NCI-H446 treated with DMSO at 0.1 percent for 48 hours (cell line): ENCODE data around the gene ATP2B2.
"Not testable (repeated sequence)": the region's sequence is repeated elsewhere in the genome, so short reads cannot be mapped to it uniquely, and the experiment has no call there.

Experiments
- DNase-seq: peaks from one replicate; lab custom pipeline; 2025; lab: John Stamatoyannopoulos, UW

The ATP2B2 gene

DNA sequence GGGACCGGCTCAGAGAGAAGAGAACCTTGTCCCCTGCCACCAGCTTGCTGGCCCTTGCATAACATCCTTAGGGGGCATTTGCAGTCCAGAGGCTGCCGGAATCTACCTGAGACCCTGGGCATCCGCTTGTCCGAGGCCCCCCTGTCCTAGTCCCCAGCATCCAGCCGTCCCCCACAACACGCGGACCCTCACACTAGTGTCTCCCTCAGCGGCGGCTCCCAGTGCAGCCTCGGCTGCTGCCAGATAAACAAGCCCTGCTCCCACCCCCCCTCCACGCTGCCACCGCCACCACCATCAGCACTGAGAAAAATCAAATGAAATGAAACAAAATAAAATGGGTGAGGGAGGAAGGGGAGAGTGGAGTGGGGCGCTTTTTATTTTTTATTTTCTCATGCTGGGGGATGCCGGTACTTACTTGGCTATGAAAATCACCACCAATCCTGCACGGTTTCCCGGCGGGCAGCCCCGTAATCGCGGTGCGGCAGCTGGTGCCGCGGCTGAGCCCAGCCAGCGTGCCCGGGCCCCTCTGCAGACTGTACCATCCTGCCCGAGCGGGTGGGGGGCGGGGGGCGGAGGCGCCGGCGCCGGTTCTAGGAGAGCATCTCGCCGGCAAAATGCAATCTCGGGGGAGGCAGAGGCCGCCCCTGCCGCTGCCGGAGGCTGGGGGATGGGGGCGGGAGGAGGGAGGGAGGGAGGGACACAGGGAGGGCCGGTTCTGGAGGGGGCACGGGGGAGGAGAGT lies at the start of gene ATP2B2:
Gene ATP2B2 (minus strand): TSS at position 537 of the 741 bp plus-strand sequence. CDS start 56,043 bp downstream, outside the sequence.
- peak; percentile 1 for DNase-seq

DNA sequence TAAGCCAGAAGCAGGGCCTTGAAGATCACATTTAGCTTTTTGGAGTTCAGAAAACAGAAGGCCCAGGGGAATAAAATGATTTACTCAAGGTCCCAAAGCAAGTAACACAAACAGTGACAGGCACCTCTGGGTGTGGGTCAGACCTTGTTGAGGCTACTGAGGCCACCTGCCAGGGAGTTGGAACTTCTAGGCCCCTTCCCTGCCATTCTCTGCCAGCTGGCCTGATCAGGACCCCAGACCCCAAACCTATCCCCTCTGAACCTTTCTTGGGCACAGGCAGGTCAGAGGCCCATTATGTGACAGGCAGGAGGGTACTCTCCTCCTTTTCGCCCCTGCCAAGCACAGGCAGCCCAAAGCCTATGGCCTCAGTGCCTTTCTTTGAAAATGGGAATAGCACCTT lies 49.4 kb upstream of the ATP2B2 start:
- no peak for DNase-seq

DNA sequence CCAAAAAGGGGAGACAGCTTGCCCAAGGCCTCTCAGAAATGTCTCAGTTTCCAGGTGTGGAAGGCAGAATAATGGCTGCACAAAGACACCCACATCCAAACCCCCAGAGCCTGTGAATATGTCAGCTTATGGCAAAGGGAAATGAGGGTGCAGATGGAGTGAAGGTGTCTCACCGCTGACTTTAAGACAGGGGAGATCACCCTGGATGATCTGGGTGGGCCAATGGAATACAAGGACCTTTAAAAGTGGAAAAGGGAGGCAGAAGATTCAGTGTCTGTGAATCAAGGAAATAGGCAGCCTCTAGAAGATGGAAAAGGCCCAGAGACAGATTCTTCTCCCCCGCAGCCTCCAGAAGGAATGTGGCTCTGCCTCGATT lies 48.8 kb upstream of the ATP2B2 start:
- no peak for DNase-seq

DNA sequence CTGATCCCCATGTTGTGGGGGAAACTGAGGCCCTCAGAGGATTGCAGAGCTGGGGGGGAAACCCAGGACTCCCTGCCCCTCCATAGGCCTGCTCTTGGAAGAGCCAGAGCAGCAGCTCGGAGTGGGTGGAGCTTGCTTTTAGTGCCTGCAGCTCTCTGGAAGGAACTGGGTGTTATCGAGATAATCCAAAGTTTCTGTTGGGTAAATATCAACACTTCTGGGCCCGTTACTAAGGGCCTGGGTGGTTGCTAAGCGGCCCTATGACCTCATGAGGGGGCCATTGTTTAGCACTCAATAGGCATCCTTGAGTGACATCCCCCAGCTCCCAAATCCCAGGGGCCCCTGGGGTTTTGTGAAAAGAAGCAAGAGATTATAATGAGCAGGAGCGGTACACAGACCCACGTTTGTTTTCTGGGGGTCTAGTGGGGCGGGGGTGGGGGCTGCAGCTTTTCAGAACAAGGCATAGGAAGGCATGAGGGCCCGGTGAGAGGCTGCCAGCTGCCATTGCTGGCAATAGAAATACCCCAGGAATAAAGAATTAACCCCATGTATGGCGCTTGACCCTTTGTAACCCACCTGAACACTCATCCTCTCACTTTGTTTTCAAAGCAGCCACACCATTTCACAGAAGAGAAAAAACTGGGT lies 48.3 kb upstream of the ATP2B2 start:
- no peak for DNase-seq

DNA sequence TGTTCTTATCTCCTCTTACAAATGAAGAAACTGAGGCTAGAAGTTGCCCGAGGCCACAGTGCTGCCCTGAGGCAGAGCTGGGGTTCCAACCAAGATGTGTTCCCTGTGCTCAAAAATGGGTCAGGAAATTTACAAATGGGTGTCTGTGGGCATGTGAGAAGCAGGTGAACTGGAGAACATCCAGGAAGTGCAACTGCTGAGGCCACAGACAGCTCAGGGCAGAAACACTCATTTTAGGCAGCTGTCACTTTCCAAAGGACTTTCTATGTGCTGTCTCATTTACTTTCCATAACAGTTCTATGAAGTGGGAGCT lies 47.2 kb upstream of the ATP2B2 start:
- DNase-seq, result no peak

DNA sequence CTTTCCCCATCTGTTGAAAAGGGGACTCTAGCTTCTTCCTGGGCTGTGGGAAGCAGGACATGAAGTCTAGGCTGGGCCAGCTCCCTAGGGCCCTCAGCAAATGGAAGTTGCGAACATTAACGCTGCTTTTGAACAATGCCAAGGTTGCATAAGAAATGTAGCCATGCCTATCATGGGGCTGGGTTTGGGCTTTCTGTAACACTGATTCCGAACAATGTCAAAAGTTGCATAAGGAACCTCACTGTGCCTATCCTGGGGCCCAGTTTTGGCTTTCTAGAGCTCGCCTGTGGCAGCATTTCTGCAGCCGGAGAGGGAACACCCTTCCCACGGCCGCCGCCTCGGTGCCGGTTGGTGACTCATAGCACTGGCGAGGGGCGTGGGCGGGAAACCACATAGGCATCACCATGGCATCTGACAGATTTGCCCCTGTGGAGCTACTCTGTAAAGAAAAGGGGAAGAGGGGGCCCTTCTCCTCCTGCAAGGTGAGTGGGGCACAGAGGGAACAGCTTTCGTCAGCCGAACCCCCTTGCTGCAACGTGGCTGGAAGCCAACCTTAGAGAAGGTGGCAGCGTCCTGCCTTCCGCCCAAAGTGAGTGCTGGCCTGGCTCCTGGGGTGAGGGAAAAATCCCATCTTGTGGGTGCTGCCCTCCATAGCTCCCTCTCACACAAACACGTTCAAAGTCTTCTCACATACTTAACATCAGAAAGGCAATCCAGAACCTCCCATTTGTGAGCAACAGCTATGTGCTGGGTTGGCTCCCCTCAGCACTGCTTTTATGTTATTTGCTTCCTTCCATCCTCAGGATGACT lies 46.6 kb upstream of the ATP2B2 start:
- DNase-seq, result no peak

DNA sequence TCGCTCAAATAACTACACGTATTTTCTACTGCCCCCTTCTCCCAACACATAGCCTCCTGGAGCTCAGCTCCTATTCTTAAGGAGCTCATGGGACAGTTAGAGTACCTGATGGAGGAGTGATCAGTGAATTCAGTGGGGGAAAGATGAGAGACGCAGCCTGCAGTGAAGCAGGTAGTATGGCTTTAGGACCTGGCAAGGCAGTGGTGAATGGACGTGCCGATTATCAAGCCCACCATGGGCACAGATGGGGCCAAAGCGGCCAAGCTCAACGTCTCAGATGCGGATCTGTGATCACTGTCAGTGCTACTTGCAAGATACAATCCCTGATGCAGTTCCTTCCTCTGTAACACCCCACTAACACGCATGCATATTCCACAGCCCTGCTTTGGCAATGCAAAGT lies 45.8 kb upstream of the ATP2B2 start:
- DNase-seq, result no peak

DNA sequence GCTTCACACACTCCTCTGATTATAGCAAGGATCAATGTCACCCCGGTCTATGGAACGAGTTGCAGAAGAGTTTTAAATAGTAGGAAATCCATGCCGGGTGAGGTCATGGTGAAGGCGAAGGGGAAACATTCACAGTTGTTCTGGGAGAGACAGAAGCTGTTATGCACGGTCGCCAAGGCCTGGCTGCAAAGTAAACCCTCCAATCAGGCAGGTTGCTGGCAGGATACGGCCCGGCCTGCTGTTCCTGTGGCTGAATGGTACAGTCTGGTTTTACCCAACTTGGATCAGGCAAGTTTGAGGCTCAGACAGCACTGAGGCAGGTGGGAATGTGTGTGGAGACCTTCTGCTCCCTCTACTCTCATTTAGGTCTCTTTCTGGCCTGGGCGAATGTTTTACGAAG lies 45.3 kb upstream of the ATP2B2 start:
- no peak for DNase-seq

DNA sequence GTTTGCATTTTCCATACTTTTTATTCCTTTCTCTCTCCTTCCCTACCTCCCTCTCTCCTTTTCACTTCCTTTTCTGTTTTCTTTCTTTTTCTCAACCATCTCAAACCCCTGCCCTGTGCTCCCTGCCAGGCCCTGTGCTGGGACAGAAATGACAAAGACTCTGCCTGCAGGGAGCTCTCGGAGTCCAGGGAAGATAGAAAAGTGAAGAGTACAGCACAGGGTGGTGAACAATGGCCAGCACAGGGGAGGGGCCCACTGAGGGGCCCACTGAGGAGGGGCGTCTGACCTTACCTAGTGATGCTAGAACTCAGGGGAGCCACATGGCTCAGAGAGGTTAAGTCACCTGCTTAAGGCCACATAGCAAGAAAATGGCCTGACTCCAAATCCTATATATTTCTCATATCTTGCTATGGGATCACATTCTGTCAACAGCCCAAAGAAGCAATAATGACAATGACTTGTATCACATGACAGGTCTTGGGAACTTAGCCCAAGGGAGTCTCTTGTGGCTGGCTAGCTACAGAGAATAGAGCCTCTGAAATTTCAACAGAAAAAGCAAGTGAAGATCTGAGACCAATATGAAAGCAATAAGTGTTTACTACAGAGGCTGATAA lies 44.3 kb upstream of the ATP2B2 start:
- no peak for DNase-seq

DNA sequence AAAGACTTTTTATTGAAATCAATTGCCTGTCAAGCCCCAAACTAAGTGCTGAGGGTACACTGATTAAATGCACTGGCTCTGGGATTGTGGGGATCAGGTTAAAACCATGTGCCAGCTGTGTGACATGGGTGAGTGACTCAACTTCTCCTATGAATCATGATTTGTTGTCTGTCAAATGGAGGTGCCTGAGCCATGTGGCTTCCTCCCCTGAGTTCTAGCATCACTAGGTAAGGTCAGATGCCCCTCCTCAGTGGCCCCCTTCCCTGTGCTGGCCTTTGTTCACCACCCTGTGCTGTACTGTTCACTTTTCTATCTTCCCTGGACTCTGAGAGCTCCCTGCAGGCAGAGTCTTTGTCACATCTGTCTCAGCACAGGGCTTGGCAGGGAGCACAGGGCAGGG lies 43.6 kb upstream of the ATP2B2 start:
- DNase-seq, result no peak

DNA sequence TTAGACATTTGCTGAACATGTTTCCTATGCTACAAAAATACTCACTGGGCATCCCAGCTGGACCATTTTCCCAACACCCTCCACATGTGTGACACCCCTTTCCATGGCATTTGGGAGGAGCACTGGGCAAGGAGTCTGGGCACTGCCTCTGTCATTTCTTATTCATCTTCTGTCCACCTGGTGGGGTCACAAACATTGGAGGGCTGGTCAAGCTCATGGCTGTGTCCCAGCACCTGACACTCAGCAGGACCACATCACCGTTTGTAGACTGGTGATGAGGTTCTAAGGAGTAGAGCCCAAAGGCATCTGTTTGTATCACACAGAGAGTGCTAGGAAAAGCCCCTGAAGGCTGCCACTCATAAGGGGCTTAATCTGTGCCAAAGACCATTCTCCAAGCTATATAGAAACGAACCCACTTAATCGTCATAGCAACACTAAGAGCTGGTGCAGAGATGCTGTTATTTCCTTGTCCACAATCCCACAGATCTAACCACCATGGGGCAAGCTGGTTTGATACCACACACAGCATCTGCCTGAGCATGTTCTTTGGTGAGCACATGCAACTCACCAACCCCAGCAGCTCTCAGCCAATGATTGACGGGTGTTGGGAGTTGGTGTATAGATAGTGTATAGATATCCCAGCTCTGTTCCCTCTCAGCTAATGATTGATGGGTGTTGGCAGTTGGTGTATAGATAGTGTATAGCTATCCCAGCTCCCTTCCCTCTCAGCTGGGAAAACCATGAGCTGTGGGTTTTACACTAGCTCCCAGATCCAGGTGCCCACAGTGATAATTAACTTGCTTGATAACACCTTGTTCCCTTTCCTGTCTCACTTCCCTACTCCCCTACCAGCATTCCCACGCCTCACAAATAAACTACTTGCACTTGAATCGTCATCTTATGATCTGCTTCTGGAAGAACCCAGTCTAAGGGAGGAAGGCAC lies 42.7 kb upstream of the ATP2B2 start:
- DNase-seq, result no peak

DNA sequence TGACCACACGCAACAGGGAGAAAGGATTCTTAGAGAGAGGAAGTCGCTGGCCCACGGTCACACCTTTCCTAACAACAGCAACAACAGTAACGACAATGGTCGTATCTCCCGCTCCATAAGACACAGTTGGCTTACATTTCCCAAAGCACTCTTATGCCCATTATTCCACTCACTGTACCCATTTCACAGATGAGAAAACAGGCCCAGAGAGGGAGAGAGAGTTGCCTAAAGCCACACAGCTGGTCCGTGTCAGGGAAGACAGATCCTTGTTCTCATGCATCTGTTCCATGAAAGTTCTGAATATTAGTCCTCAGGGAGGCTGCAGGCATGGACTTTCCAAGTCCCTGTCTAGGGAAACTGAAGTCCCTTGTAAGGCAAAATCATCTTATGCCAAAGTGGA lies 42.0 kb upstream of the ATP2B2 start:
- no peak for DNase-seq

DNA sequence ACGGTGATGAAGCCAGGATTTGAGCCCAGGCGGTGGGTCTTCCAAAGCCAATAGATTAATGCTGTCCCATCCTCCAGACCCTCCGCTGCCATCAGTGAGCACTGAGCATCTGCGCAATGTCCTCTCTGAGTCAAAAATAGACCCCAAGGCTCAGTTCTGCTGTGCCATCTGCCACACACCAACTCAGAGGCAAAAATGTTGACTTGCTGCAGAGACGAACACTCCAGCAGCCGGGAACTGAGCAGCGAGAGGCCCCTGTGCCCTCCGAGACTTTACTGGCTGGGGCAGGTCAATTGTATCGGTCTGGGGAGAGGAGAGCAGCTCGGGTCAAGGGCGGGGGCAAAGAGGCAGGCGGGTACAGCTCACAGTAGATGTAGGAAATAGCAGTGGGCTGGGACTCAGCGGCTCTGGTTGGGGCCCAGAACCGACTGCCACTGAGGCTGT lies 41.5 kb upstream of the ATP2B2 start:
- no peak for DNase-seq

DNA sequence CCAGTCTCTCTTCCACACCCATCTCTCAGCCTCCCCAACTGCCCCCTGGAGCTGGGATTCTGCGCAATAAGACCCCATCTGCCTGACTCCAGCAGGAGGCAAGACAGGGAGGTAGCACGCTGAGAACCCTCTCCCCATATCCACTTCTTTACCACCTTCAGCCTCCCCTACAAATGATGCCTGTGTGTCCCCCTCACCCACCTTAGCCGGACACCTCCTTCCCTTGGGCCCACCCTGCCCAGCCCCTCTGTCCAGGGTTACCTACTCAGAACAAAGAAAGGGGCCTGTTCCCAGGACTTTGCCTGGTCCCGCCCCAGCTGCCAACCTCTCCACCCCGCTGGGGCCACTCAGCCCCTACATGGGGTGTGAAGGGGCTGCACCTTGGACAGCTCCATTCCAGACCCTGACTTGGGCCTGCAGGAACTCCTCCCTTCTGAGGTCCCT lies 40.8 kb upstream of the ATP2B2 start:
- no peak for DNase-seq

DNA sequence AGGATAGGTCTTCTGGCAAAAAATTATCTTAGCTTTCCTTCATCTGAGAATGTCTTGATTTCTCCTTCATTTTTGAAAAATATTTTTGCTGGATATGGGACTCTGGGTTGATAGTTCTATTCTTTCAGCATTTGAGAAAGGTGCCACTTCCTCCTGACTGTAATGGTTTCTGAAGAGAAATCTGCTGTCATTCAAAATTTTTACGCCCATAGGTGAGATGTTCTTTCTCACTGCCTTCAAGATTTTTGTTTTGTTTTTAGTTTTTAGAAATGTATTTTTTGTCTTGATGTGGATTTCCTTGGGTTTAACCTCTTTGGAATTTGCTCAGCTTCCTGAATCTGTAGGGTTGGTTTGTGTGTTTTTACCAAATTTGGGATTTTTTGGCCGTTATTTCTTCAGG lies 37.1 kb upstream of the ATP2B2 start:
- DNase-seq, result no peak

DNA sequence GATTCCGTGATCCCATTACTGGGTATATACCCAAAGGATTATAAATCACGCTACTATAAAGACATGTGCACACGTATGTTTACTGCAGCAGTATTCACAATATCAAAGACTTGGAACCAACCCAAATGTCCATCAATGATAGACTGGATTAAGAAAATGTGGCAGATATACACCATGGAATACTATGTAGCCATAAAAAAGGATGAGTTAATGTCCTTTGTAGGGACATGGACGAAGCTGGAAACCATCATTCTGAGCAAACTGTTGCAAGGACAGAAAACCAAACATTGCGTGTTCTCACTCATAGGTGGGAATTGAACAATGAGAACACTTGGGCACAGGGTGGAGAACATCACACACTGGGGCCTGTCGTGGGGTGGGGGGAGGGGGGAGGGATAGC lies 35.0 kb upstream of the ATP2B2 start:
- not testable (repeated sequence) for DNase-seq

DNA sequence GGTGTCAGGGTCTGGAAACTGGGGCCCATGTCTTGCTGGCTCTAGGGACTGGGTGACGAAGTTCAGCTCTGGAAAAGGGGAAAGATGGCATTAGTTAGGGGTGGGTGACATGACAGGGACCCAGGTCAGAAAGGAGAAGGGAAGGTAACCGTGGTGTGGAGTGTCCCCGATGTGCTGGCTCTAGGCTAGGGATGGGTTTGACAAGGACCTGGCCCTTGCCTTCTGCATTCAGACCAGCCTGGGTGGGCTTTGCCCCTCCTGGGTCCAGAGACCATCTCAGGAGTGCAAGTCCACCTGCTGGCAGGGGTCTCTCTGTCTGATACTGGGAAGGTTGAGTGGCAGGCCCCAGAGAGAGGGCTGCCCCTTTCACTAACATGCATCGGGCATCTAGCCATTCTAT lies 28.7 kb upstream of the ATP2B2 start:
- DNase-seq, result no peak

DNA sequence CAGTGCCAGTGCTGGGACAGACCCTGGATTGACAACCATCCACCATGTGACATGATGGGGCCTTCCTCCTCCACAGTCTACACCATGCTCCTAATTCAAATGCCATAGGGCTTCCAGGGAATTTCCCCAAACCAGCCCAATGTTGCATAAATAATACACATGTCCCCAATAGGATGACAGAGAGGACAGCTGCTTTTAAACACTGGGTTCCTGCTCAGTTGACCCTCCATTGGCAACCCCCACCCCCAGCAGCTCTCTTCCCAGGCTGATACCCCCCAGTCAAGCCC lies 28.3 kb upstream of the ATP2B2 start:
- no peak for DNase-seq

DNA sequence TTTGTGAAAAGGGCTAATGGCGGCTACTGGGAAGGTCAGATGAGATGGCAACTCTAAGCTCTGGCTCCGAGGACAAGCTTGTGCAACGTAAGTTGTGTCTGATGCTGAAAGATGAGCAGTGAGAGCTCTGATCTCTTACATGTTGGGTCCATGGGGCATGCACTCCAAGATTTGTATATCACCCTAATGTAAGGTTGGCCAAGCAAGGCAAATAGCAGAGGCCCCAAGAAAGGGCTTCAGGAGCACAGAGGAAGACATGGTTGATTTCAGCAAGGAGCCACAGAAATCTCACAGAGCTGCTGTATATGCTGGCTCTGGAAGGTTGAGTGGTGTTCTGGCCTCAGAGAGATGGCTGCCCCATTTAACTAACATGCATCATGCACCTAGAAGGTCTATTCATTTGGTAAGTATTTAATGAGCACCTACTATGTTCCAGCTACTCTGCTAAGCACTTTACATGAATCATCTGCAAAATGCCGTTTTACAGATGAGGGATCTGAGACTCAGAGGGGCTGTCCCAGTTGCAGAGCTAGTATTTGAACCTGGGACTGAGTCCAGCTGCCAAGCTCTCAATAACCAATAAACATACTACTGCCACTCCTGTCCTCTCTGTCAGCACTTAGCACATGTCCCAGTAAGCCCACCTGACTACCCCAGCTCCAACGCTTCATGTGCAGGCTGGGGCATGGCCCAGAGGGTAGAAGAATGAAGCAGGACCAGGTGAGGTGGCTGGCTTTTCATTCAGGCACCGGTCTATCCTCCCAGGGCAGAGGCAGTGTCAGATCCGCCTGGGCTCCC lies 27.8 kb upstream of the ATP2B2 start:
- DNase-seq, result no peak

DNA sequence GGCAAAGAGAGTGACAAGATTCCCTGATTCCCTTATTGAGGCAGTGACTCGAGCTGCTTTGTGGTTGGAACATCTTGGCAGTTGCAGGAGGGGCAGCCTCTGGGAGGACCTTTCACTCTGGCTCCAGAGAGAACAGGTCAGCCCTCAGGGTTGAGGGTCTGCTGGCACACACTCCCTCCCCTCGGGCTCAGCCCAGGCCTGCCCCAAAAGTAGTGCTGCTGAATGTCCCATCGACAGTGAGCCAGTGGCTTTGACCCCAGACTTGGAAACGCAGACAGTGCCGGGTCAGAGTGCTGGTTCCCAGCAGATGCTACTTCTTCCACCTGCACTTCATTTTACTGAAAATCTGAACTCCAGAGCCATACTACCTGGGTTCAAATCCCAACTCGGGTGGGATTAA lies 25.6 kb upstream of the ATP2B2 start:
- no peak for DNase-seq

DNA sequence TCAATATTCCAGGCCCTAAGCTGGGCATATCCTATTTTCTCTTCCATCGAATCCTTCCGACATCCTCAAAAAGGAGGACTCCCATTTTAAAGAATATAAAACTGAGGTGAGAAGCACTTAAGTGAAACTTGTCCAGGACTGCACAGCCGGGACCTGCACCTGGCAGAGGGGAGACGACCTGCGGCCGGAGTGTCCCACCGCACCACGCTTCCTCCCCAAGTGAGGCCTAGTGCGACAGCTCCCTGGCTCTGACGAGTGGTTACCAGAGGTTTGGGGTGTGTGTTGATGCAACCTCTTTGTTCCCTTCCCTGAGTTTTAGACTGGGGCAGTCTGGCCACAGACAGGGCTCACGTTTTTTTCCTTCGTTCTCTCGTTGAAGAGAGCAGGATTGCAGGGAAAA lies 24.9 kb upstream of the ATP2B2 start:
- DNase-seq, result no peak
